Stomach (tissue), 9 donors: Measurements from ENCODE around the gene GNAI3. TPM values are rescaled to one million over a fixed set of nuclear protein-coding genes. Genes with fewer than 3 reads are reported as not detected.

Experiments
- DNase-seq, 2 donors: peaks; one replicate each; pipeline versions ENCODE4 v3.0.0 to v3.0.0-alpha.2; 2013 to 2019
- H3K27ac ChIP-seq, 5 donors: fragments of 200-600 bp in 4 of 5; sonication (generic) in 4 of 5; one replicate each; pipeline ENCODE4 v1.5.1; 2013 to 2019; ENCODE audit warnings: mild to moderate bottlenecking in 1 of 5, moderate library complexity in 1 of 5
- H3K27me3 ChIP-seq, 3 donors: fragments of 200-600 bp; sonication (generic); one replicate each; pipeline ENCODE4 v1.5.1; 2017 to 2019; ENCODE audit warnings: mixed run types in 1 of 3
- H3K36me3 ChIP-seq, 4 donors: fragments of 200-600 bp; sonication (generic); 1 replicate in 3 of 4; 2 replicates in 1 of 4; pipeline ENCODE4 v1.5.1; 2016 to 2019
- H3K4me1 ChIP-seq, 4 donors: fragments of 200-600 bp; sonication (generic); one replicate each; pipeline ENCODE4 v1.5.1; 2016 to 2019
- H3K4me3 ChIP-seq, 4 donors: fragments of 200-600 bp; sonication (generic) in 3 of 4; one replicate each; pipeline ENCODE4 v1.5.1; 2016 to 2019; ENCODE audit warnings: mild to moderate bottlenecking in 1 of 4
- H3K9me3 ChIP-seq, 4 donors: fragments of 200-600 bp; sonication (generic); one replicate each; pipeline ENCODE4 v1.5.1; 2016 to 2019
- EP300 ChIP-seq: sonication (generic); formaldehyde crosslinking; IDR thresholded peaks from one replicate; pipeline ENCODE4 v1.6.1; 2017; ENCODE audit warnings: antibody characterized with exemption
- POLR2A ChIP-seq, 4 donors: fragments of 450-650 bp; IDR thresholded peaks; one replicate each; pipeline ENCODE4 v1.6.1; 2016; ENCODE audit warnings: antibody characterized with exemption in 4 of 4, control low read depth in 2 of 4, mild to moderate bottlenecking in 1 of 4, moderate library complexity in 1 of 4
- POLR2AphosphoS5 ChIP-seq, 3 donors: sonication (generic); formaldehyde crosslinking; IDR thresholded peaks; one replicate each; pipeline ENCODE4 v1.6.1; 2016; ENCODE audit warnings: antibody characterized with exemption in 3 of 3
- WGBS, 5 donors: extraction: QIAGEN DNeasy Blood & Tissue Kit in 3 of 5; methylation state at CpG; one replicate each; pipeline versions ENCODE4 v1.1.5 to v1.1.7; 2013 to 2018; 5-methylcytosine and 5-hydroxymethylcytosine counted together
- intact Hi-C: fragments of 100-400 bp; cut with DNase I; formaldehyde crosslinking; loops from one replicate; pipeline ENCODE4 v1.15.1; 2023; ENCODE audit warnings: low total_unique reads
- polyA plus RNA-seq, 3 donors: library from polyadenylated mRNA; stranded (reverse); fragments of 200-250 nt; gene quantifications; one replicate each; pipeline ENCODE4 v1.2.3, GENCODE V29; 2013
- total RNA-seq, 5 donors: library from RNA; depleted of rRNA; stranded (reverse); fragments of >200 nt; gene quantifications; one replicate each; pipeline versions ENCODE4 v1.1.0 to v1.2.3, GENCODE V29; 2014 to 2016
- TF ChIP-seq, protein P1 (sequence below), 7 experiments: fragments of 450-650 bp in 4 of 7; fragments of 200-600 bp in 3 of 7; sonication (generic) in 3 of 7; IDR thresholded peaks; one replicate each; pipeline ENCODE4 v1.5.1; 2016 to 2019; ENCODE audit warnings: antibody characterized with exemption in 7 of 7, control low read depth in 2 of 7, mild to moderate bottlenecking in 1 of 7
- donor health status: healthy with polysubstance abuse.
- donor health status: Bipolar disorder and iron deficiency.
- donor health status: healthy.

The GNAI3 gene
- total and polyA plus RNA-seq, 8 donors = 0.58 to 12.7 (median 3.1) TPM

DNA sequence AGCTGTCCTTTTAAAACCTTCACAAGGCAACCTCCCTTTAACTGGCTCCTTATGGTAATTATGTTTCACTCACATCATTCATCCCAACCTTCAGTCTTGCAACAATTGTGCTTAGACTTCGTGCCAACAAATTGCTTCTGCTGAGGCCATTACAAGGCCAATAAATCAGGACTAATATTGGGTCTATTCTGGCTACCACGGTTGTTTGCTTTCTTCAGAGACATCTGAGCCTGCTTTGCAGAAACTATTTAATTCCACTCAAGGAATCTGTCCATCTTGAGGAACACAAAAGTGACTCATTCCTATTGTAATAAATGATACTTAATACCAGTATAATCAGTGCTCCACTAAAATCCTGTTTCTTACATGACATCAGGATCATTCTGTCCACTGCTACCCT lies 104.9 kb downstream of the GNAI3 start:
- TF ChIP-seq, protein P1, sequence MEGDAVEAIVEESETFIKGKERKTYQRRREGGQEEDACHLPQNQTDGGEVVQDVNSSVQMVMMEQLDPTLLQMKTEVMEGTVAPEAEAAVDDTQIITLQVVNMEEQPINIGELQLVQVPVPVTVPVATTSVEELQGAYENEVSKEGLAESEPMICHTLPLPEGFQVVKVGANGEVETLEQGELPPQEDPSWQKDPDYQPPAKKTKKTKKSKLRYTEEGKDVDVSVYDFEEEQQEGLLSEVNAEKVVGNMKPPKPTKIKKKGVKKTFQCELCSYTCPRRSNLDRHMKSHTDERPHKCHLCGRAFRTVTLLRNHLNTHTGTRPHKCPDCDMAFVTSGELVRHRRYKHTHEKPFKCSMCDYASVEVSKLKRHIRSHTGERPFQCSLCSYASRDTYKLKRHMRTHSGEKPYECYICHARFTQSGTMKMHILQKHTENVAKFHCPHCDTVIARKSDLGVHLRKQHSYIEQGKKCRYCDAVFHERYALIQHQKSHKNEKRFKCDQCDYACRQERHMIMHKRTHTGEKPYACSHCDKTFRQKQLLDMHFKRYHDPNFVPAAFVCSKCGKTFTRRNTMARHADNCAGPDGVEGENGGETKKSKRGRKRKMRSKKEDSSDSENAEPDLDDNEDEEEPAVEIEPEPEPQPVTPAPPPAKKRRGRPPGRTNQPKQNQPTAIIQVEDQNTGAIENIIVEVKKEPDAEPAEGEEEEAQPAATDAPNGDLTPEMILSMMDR (IDR thresholded peaks at IDR 0.05) = no peak
- TF ChIP-seq POLR2A (IDR thresholded peaks at IDR 0.05) (no peak), POLR2AphosphoS5 (IDR thresholded peaks at IDR 0.05) (no peak), EP300 (no peak)
- intact Hi-C loops = no loop called here
- Histone ChIP-seq H3K27ac (no peak overlapping the region), H3K9me3 (no peaks in the 10 kb centered on the region), H3K27me3 (no peaks in the 10 kb centered on the region), H3K4me3 (no peak overlapping the region), H3K4me1 (peaks cover 12 to 35% (median 20%) of the 10 kb centered on the region in 4 donors), H3K36me3 (peaks cover 0 to 11% (median under 1%) of the 10 kb centered on the region in 4 donors)
- 62 to 82% (median 78%) methylated on average over 2 of the region's 2 CpGs for WGBS, 5 donors
- DNase-seq = no peak

DNA sequence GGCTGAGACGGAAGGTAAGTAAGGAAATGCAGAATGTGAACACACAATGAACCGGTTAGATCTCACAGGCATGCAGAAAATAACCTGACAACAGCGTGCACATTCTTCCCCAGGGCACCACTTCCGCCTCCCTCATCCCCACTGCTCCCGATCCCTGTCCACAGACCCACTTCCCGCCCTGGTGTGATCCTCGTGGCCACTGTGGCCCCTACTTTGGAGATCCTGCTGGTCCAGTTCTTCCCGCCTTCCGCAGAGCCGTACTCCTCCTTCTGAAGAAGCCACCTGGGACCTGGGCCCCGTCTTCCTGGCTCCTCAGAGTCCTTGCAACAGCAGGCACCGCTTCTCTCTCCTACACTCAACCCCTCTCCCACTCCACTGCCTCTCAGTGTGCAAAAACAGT lies 106.1 kb downstream of the GNAI3 start:
- H3K36me3 ChIP-seq = peaks cover 0 to 23% (median 9%) of the 10 kb centered on the region in 4 donors
- WGBS, 5 donors = 88 to 94% (median 90%) methylated on average over 12 of the region's 12 CpGs
- H3K27me3 ChIP-seq = no peaks in the 10 kb centered on the region
- no peak for DNase-seq
- H3K4me3 ChIP-seq = no peak overlapping the region
- intact Hi-C loops = no loop called here
- peaks cover 12 to 40% (median 20%) of the 10 kb centered on the region in 4 donors for H3K4me1 ChIP-seq
- no peaks in the 10 kb centered on the region for H3K9me3 ChIP-seq
- no peak for TF ChIP-seq EP300
- no peak overlapping the region for H3K27ac ChIP-seq

DNA sequence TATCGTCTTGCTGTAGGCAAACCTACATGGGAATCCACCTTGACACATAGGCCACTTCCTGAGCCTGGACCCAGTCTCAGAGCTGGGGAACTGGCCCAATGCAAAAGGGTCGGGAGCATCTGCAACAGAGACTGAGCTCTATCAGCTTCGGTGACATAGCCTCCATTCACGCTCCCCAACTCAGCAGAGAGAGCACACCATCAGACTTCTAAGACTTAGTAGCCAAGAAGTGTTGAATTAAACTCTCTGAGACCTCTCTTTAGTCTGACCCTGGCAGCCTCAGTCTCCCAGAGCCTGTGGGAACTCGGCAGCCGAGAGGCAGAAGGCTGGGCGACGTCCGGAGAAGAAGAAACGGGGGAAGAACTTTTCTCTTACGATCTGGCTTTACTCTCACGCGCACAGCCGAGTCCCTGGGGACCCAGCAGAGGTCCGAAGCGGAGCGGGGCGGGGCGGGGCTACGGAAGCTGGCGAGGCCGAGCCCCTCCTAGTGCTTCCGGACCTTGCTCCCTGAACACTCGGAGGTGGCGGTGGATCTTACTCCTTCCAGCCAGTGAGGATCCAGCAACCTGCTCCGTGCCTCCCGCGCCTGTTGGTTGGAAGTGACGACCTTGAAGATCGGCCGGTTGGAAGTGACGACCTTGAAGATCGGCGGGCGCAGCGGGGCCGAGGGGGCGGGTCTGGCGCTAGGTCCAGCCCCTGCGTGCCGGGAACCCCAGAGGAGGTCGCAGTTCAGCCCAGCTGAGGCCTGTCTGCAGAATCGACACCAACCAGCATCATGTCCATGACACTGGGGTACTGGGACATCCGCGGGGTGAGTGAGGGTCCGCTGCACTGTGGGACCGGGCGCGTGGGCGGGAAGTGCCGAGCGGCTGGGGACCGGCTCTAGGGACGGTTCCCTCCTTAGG lies 107.5 kb downstream of the GNAI3 start, which contains the start of gene GSTM4:
TSS of gene GSTM4 (plus strand) at position 485 of the 905 bp plus-strand sequence. CDS start at position 776, 291 bp downstream.
- WGBS, 5 donors = 1% methylated on average over 15 to 54 of the region's 54 CpGs
- intact Hi-C loops = no loop called here
- no peaks in the 10 kb centered on the region for H3K27me3 ChIP-seq
- peak within 1 kb of the TSS; percentile 76 to 87 (median 80) for H3K27ac ChIP-seq
- peaks cover 12 to 40% (median 20%) of the 10 kb centered on the region in 4 donors for H3K4me1 ChIP-seq
- no peaks in the 10 kb centered on the region for H3K9me3 ChIP-seq
- H3K36me3 ChIP-seq = peaks cover 0 to 35% (median 21%) of the 10 kb centered on the region in 4 donors
- TF ChIP-seq POLR2AphosphoS5 (IDR thresholded peaks at IDR 0.05) (peak; percentile 42 to 89 (median 70)), POLR2A (IDR thresholded peaks at IDR 0.05) (no peak)
- H3K4me3 ChIP-seq = peak within 1 kb of the TSS; percentile 55 to 79 (median 64)
- peak; percentile 88 to 95 for DNase-seq

DNA sequence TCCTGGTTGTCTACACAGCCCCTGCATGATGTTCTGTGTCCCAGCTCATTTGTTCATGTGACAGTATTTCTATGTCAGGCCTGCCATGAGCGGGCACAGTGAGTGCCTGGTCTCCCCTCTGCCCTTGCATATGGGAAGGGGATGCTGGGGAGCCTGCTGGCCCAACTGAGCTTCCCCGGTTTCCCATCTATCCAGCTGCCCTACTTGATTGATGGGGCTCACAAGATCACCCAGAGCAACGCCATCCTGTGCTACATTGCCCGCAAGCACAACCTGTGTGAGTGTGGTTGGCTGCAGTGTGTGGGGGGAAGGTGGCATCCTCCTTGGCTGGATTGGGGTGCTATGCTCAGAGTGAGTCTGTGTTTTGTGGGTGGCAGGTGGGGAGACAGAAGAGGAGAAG lies 109.0 kb downstream of the GNAI3 start:
- H3K27me3 ChIP-seq = no peaks in the 10 kb centered on the region
- DNase-seq = no peak
- intact Hi-C loops = no loop called here
- no peaks in the 10 kb centered on the region for H3K9me3 ChIP-seq
- H3K4me3 ChIP-seq = no peak overlapping the region
- TF ChIP-seq POLR2A (IDR thresholded peaks at IDR 0.05) (no peak), EP300 (no peak), POLR2AphosphoS5 (IDR thresholded peaks at IDR 0.05) (no peak)
- TF ChIP-seq, protein P1 (IDR thresholded peaks at IDR 0.05) = no peak
- WGBS, 5 donors = 90 to 95% (median 92%) methylated on average over 4 of the region's 4 CpGs
- peaks cover 12 to 40% (median 20%) of the 10 kb centered on the region in 4 donors for H3K4me1 ChIP-seq
- H3K27ac ChIP-seq = peak overlapping the region in 2 of 5 donors; percentile 78 to 87
- H3K36me3 ChIP-seq = peaks cover 0 to 51% (median 33%) of the 10 kb centered on the region in 4 donors

DNA sequence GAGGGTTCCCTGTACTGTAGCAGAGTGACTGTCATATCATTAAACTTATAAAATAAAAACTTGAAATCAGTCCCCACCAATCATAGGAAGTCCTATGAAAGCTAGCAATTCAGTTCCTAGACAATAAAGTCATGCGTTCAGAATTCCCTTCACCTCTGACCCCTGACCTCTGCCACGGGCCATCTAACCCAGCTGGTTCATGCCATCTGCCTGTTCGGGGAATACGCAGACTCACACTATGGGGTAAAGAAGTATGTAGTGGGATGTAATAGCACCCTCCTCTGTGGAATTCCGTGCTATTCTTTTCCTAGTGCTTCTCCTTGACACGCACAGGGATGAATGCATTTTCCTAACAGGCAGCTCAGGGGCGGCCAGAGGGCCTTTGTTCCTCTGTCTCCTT lies 109.6 kb downstream of the GNAI3 start:
- peaks cover 12 to 40% (median 20%) of the 10 kb centered on the region in 4 donors for H3K4me1 ChIP-seq
- no peaks in the 10 kb centered on the region for H3K27me3 ChIP-seq
- no peaks in the 10 kb centered on the region for H3K9me3 ChIP-seq
- WGBS, 5 donors = 67 to 83% (median 76%) methylated on average over 7 of the region's 7 CpGs
- TF ChIP-seq, protein P1 (IDR thresholded peaks at IDR 0.05) = no peak
- TF ChIP-seq EP300 = no peak
- no peak for TF ChIP-seq POLR2AphosphoS5 (IDR thresholded peaks at IDR 0.05)
- no peak for TF ChIP-seq POLR2A (IDR thresholded peaks at IDR 0.05)
- DNase-seq = no peak
- intact Hi-C loops = no loop called here
- no peak overlapping the region for H3K27ac ChIP-seq
- H3K4me3 ChIP-seq = no peak overlapping the region
- peaks cover 0 to 55% (median 34%) of the 10 kb centered on the region in 4 donors for H3K36me3 ChIP-seq
